ENCODE measurements around the gene CKM.

Gene CKM

DNA sequence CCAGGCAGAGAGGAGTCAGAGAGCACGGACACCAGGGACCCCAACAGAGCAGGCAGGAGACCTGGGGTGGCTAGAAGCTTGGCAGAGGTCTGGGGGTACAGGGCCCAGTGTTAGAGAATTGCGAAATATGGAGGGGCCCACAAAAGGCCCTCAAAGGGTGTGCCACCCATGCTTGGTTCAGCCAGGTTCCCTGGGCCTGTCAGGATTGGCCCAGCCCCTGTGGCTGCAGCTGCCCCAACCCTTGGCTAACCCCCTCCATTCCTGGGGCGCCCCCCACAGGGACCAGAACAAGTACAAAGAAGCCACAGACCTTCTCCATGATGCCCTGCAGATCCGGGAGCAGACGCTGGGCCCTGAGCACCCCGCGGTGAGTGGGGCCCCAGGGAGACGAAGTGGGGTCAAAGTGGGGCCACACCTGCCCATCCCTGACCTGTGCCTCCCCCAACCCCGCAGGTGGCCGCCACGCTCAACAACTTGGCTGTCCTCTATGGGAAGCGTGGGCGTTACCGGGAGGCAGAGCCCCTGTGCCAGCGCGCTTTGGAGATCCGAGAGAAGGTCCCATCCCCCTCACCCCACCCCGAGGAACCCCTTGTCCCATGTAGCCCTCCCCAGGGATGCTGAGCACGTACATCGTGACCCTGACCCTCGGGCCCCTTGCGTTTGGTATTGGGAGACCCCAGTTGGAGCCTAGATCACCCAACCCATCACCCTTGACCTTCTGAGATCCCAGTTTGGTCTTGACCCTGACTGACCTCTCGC lies 25.9 kb upstream of the CKM start:
- Histone ChIP-seq H3K9me3 (ENCODE audit: insufficient read depth, low read depth, low read length) (no peaks in the 10 kb centered on the region), H3K4me1 (ENCODE audit: insufficient read depth, low read length) (no peaks in the 10 kb centered on the region), H3K36me3 (ENCODE audit: insufficient read depth, low read length) (peaks cover 42% of the 10 kb centered on the region), H3K9ac (ENCODE audit: low read depth, low read length) (no peak overlapping the region), H3K4me3 (ENCODE audit: low read length) (no peak overlapping the region), H3K27me3 (ENCODE audit: insufficient read depth, low read length) (no peaks in the 10 kb centered on the region), H3K27ac (ENCODE audit: low read depth, low read length) (no peak overlapping the region)
- 90% methylated on average over 23 of the region's 23 CpGs for WGBS

- Histone ChIP-seq H3K27ac (ENCODE audit: low read depth, low read length) (no peak overlapping the region), H3K9me3 (ENCODE audit: insufficient read depth, low read depth, low read length) (no peaks in the 10 kb centered on the region), H3K36me3 (ENCODE audit: insufficient read depth, low read length) (peaks cover 34% of the 10 kb centered on the region), H3K9ac (ENCODE audit: low read depth, low read length) (no peak overlapping the region), H3K4me3 (ENCODE audit: low read length) (no peak overlapping the region), H3K4me1 (ENCODE audit: insufficient read depth, low read length) (no peaks in the 10 kb centered on the region), H3K27me3 (ENCODE audit: insufficient read depth, low read length) (no peaks in the 10 kb centered on the region; the same call in 1 of the 2 replicates)
- 85% methylated on average over 25 of the region's 25 CpGs for WGBS
Measured at GRCh38 chr19:45347570-45348366, 25.1 kb upstream of the CKM start.

- H3K9me3 ChIP-seq (ENCODE audit: insufficient read depth, low read depth, low read length) = no peaks in the 10 kb centered on the region
- no peak overlapping the region for H3K4me3 ChIP-seq (ENCODE audit: low read length)
- 60% methylated on average over 27 of the region's 27 CpGs for WGBS
- H3K4me1 ChIP-seq (ENCODE audit: insufficient read depth, low read length) = no peaks in the 10 kb centered on the region
- H3K9ac ChIP-seq (ENCODE audit: low read depth, low read length) = no peak overlapping the region
- peaks cover 9% of the 10 kb centered on the region for H3K27me3 ChIP-seq (ENCODE audit: insufficient read depth, low read length)
- H3K36me3 ChIP-seq (ENCODE audit: insufficient read depth, low read length) = peaks cover 21% of the 10 kb centered on the region
- no peak overlapping the region for H3K27ac ChIP-seq (ENCODE audit: low read depth, low read length)
Measured at GRCh38 chr19:45346449-45346848, 23.8 kb upstream of the CKM start.

DNA sequence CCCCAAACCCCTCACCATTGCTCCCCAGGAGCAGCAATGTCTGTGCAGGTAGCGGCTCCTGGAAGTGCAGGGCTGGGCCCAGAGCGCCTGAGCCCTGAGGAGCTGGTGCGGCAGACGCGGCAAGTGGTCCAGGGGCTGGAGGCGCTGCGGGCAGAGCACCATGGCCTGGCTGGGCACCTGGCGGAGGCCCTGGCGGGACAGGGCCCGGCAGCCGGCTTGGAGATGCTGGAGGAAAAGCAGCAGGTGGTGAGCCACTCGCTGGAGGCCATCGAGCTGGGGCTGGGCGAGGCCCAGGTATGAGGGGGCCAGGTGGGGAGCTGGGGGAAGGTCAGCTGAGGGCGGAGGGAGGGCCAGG lies 22.8 kb upstream of the CKM start:
- Histone ChIP-seq H3K9me3 (ENCODE audit: insufficient read depth, low read depth, low read length) (no peaks in the 10 kb centered on the region), H3K27me3 (ENCODE audit: insufficient read depth, low read length) (peaks cover 17% of the 10 kb centered on the region), H3K27ac (ENCODE audit: low read depth, low read length) (no peak overlapping the region), H3K4me3 (ENCODE audit: low read length) (no peak overlapping the region), H3K4me1 (ENCODE audit: insufficient read depth, low read length) (no peaks in the 10 kb centered on the region), H3K36me3 (ENCODE audit: insufficient read depth, low read length) (peaks cover 11% of the 10 kb centered on the region), H3K9ac (ENCODE audit: low read depth, low read length) (no peak overlapping the region)
- WGBS = 89% methylated on average over 15 of the region's 15 CpGs

DNA sequence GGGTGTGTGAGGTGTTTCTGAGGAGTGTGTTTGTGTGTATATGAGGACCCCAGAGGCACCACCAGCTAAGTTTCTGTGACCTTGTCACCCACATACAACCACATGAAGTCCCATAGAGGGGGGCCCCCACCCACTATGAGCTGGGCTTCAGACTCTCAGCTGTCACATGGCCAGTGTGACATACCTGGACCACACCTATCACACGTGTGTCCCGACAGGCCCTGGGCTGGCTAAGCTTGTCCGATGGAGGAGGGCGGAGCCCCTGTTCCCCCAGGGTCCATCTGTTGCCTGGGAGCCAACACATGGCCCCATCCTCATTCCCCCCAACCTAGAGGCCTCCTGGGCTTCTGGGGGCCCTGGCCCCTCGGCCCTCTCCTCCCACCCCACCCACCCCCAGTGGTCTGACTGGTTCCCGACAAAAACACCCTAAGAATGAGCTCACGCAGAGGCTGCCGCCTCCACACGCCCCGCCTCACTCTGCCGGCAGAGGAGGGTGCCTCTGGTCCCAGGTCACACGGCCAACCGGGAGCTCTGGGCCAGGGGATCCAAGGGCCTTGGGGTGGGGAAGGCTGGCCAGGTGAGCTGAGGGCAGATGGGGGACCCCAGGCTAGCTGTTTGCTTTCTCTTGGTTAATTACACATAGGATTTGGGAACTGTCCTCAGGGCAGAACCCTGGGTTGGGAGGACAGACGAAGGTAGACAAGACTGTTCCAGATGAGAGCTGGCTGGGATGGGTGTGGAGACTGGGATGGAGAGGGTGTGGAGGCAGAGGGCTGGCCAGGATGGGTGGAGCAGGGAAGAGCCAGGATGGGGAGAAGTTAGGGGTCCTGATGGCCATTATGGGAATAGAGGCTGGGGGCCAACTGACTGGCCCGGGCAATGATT lies 22.2 kb upstream of the CKM start:
- no peak overlapping the region for H3K4me3 ChIP-seq (ENCODE audit: low read length)
- peaks cover 22% of the 10 kb centered on the region for H3K27me3 ChIP-seq (ENCODE audit: insufficient read depth, low read length)
- no peak overlapping the region; the same call in 1 of the 2 replicates for H3K9ac ChIP-seq (ENCODE audit: low read depth, low read length)
- H3K9me3 ChIP-seq (ENCODE audit: insufficient read depth, low read depth, low read length) = no peaks in the 10 kb centered on the region
- H3K27ac ChIP-seq (ENCODE audit: low read depth, low read length) = no peak overlapping the region
- H3K36me3 ChIP-seq (ENCODE audit: insufficient read depth, low read length) = peaks cover 5% of the 10 kb centered on the region; the same call in 1 of the 2 replicates
- no peaks in the 10 kb centered on the region for H3K4me1 ChIP-seq (ENCODE audit: insufficient read depth, low read length)
- WGBS = 79% methylated on average over 15 of the region's 15 CpGs

- Histone ChIP-seq H3K4me3 (ENCODE audit: low read length) (no peak overlapping the region), H3K9me3 (ENCODE audit: insufficient read depth, low read depth, low read length) (no peaks in the 10 kb centered on the region), H3K36me3 (ENCODE audit: insufficient read depth, low read length) (no peaks in the 10 kb centered on the region), H3K4me1 (ENCODE audit: insufficient read depth, low read length) (no peaks in the 10 kb centered on the region), H3K27me3 (ENCODE audit: insufficient read depth, low read length) (peaks cover 25% of the 10 kb centered on the region), H3K27ac (ENCODE audit: low read depth, low read length) (no peak overlapping the region), H3K9ac (ENCODE audit: low read depth, low read length) (no peak overlapping the region)
- WGBS = 87% methylated on average over 12 of the region's 13 CpGs
Measured at GRCh38 chr19:45342911-45343310, 20.2 kb upstream of the CKM start.

GRCh38 chr19:45340899-45341453 lies 18.3 kb upstream of the CKM start:
- no peak overlapping the region for H3K27ac ChIP-seq (ENCODE audit: low read depth, low read length)
- 25% methylated on average over 25 of the region's 25 CpGs for WGBS
- no peak overlapping the region for H3K9ac ChIP-seq (ENCODE audit: low read depth, low read length)

DNA sequence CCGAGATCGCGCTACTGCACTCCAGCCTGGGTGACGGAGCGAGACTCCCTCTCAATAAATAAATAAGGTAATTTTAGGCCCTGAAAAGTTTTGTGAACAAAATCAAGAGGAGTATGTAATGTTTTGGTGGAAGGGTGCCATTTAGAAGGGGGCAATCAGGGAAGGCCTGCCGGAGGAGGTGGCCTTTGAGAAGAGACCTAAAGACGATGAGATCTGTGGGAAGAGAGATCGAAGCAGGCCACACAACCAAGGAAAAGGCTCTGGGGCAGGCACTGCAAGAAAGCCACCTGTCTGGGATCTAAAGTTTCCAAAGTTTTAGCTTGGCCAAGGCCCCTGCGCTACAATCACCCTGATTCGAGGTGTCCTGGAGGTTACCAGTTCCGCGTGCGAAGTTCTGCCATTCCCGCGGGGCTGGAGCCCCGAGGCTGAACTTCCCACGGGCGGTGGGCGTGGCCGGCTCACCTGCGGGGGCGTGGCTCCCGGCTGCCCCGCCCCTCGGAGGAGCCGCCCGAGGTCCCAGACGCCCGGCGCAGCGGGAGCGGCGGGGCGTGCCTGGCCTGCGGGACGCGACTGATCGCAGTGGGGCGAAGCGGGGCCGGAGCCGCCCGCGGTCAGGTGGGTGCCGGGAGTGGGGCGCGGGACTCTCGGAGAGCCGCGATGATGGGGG lies 17.7 kb upstream of the CKM start, which contains the start of gene KLC3:
Gene KLC3, plus strand, starts transcription at position 519 of the 667 bp plus-strand sequence. CDS start 4,792 bp downstream, outside the sequence.
- H3K4me1 ChIP-seq (ENCODE audit: insufficient read depth, low read length) = no peaks in the 10 kb centered on the region
- no peaks in the 10 kb centered on the region for H3K36me3 ChIP-seq (ENCODE audit: insufficient read depth, low read length)
- peak within 1 kb of the TSS; percentile 59 for H3K4me3 ChIP-seq (ENCODE audit: low read length)
- 11% methylated on average over 50 of the region's 50 CpGs for WGBS
- H3K9me3 ChIP-seq (ENCODE audit: insufficient read depth, low read depth, low read length) = no peaks in the 10 kb centered on the region
- no peak within 1 kb of the TSS for H3K27ac ChIP-seq (ENCODE audit: low read depth, low read length)
- H3K27me3 ChIP-seq (ENCODE audit: insufficient read depth, low read length) = peaks cover 25% of the 10 kb centered on the region
- no peak within 1 kb of the TSS for H3K9ac ChIP-seq (ENCODE audit: low read depth, low read length)

More at GRCh38 chr19:45340899-45341453, 18.3 kb upstream of the CKM start:
- H3K36me3 ChIP-seq (ENCODE audit: insufficient read depth, low read length) = no peaks in the 10 kb centered on the region
- H3K9me3 ChIP-seq (ENCODE audit: insufficient read depth, low read depth, low read length) = no peaks in the 10 kb centered on the region
- peaks cover 25% of the 10 kb centered on the region for H3K27me3 ChIP-seq (ENCODE audit: insufficient read depth, low read length)
- no peaks in the 10 kb centered on the region for H3K4me1 ChIP-seq (ENCODE audit: insufficient read depth, low read length)
- peak overlapping the region; percentile 59 for H3K4me3 ChIP-seq (ENCODE audit: low read length)

GRCh38 chr19:45339629-45340028 lies 17.0 kb upstream of the CKM start:
- WGBS = 84% methylated on average over 4 of the region's 6 CpGs

GRCh38 chr19:45336696-45337251 lies 14.1 kb upstream of the CKM start:
- 85% methylated on average over 11 of the region's 11 CpGs for WGBS
- Histone ChIP-seq H3K4me3 (ENCODE audit: low read length) (no peak overlapping the region), H3K9me3 (ENCODE audit: insufficient read depth, low read depth, low read length) (no peaks in the 10 kb centered on the region), H3K36me3 (ENCODE audit: insufficient read depth, low read length) (no peaks in the 10 kb centered on the region), H3K27me3 (ENCODE audit: insufficient read depth, low read length) (peaks cover 19% of the 10 kb centered on the region), H3K9ac (ENCODE audit: low read depth, low read length) (no peak overlapping the region), H3K4me1 (ENCODE audit: insufficient read depth, low read length) (no peaks in the 10 kb centered on the region), H3K27ac (ENCODE audit: low read depth, low read length) (no peak overlapping the region)

More at GRCh38 chr19:45339629-45340028, 17.0 kb upstream of the CKM start:
- H3K27me3 ChIP-seq (ENCODE audit: insufficient read depth, low read length) = peaks cover 25% of the 10 kb centered on the region
- H3K9ac ChIP-seq (ENCODE audit: low read depth, low read length) = no peak overlapping the region
- no peak overlapping the region for H3K4me3 ChIP-seq (ENCODE audit: low read length)
- no peaks in the 10 kb centered on the region for H3K36me3 ChIP-seq (ENCODE audit: insufficient read depth, low read length)
- H3K9me3 ChIP-seq (ENCODE audit: insufficient read depth, low read depth, low read length) = no peaks in the 10 kb centered on the region
- no peak overlapping the region for H3K27ac ChIP-seq (ENCODE audit: low read depth, low read length)
- no peaks in the 10 kb centered on the region for H3K4me1 ChIP-seq (ENCODE audit: insufficient read depth, low read length)
